Measurements from ENCODE around the gene DSE. TPM values are rescaled to one million over a fixed set of nuclear protein-coding genes. Genes with fewer than 3 reads are reported as not detected.
A peak's percentile ranks its signal among the peaks of the same experiment; 100 is the strongest.

Gene DSE
- total RNA-seq, 1 donor from 2014 or later, result 8.3 TPM

DNA sequence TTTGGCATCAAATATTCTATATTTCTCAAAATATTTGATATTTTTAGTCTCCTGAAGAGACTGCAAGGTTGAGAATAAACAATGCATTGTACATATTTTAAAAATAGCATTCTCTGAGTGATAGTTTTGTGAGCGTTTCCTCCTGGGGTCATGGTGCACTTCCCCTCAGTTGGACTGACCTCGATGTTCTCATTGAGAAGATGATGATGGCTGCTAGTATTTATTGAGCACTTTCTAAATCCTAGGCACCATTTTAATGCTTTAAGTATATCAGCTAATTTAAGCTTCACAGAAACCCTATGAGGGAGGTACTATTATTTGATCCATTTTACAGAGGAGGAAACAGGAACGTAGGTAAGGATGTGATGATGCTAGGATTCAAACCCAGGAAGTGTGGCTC is 18.2 kb downstream of the DSE start:
- peak; percentile 26 for DNase-seq

- DNase-seq, result no peak
Measured at GRCh38 chr6:116389357-116389756, 18.6 kb downstream of the DSE start.

DNA sequence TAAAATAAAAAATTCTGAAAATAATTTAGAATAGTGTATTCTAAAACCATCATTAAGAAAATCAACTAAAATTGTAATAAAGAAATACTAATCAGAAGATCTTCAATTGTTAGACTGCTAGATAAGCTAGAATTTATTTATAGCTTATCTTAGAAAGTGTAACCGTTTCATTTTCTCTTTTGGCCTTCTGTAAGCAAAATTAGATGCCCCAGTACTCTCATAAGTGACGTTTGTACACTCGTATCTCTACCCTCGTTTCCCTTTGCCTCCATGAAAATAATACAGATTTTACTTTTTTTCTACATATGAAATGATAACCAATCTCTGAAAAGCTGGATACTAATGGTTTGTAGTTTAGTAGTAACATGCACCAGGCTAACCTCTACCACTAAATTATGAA is 19.8 kb downstream of the DSE start:
- no peak for DNase-seq

DNA sequence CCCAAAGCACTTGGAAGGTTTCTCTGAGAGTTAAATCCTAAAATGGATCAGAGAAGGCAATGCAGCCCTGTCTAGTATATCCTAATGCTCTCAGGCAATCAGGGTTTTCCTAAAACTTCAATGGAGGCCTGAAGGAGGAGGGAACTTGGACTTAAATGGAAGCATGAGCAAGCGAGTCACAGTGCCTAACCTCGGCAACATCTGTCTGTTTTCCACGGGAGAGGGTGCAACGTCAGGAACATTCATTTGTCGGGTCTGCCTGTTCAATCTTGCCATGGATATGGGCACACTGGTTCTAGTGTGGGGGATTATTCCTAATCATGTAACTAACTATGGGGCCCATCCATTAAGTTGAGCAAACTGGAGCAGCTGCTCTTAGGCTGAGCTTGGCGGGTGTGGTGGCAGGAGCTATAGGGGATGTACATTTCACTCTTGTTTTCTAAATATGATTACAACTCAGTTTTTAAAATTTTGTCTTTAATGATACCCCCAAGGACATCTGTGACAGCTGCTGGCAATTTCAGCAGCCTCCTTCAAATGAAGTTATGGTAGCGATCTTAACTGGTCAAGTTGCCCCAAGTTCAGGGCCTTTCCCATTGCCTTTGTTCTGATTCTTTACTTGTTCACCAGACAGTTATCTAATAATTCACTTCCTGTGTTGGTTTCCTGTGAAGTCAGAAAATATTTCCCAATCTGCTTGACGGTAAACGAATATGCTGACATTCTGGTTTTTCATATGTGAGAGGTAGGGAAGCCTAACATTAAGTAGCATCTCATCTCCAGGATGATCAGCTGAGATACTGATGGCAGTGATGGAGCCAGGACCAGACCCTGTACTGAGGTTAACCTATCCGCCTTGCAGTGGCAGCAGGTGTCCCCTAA is 21.6 kb downstream of the DSE start:
- peak; percentile 38 for DNase-seq

DNA sequence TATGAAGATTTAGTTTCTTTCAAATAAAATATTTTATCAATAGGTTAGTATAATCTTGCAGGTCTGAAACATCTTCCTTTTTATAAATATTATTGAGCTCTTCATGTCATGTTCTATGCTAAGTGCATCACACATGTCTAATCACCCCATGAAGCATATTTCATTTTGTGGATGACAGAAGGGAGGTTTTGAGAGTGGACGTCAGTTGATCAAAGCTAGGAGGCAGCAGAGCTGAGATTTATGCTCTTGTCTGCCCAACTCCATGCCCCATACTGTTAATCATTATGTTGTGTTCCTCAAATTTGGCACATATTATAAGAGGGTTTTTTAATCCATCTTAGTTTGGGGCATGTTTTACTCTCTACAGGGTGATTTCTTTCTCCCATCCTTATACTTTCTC is 22.7 kb downstream of the DSE start:
- no peak for DNase-seq

DNA sequence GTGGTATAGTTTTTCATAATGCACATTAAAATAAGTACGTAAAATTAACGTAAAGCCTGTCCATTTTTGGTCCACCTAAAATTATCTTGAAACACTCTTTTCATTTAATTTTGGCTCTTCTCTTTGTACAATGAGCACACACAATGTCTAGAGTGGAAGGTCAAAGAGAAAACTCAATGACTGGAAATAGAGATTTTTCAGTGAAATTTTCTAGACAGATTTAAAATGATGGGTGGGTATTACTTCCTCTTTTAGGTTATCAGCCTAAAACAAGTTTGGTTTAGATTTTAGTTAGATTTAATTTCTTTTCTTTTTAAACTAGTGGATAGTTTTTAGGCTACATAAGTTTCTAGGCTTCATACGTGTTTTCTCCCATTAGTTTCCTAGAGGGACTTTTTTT is 24.9 kb downstream of the DSE start:
- DNase-seq, result no peak

DNA sequence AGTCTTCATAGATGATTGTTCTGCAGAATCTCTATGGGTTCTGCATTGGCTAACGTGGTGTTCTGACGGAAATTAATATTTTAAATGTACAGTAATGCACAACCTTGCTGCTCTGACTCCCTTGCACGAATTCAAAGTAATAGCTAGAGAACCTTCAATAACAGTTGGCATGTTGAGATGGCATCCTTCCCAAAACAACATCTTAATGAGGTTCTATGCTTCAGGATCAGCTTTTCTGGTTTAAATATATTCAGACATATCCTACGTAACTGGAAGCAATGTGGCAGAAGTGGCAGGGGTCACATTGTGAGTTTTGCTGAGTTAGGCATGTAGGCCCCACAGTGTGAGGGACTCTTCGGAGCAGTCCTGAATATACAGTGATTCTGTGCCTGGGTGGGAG is 25.7 kb downstream of the DSE start:
- DNase-seq, result no peak

GRCh38 chr6:116397914-116398313 is 27.2 kb downstream of the DSE start:
- DNase-seq, result no peak

DNA sequence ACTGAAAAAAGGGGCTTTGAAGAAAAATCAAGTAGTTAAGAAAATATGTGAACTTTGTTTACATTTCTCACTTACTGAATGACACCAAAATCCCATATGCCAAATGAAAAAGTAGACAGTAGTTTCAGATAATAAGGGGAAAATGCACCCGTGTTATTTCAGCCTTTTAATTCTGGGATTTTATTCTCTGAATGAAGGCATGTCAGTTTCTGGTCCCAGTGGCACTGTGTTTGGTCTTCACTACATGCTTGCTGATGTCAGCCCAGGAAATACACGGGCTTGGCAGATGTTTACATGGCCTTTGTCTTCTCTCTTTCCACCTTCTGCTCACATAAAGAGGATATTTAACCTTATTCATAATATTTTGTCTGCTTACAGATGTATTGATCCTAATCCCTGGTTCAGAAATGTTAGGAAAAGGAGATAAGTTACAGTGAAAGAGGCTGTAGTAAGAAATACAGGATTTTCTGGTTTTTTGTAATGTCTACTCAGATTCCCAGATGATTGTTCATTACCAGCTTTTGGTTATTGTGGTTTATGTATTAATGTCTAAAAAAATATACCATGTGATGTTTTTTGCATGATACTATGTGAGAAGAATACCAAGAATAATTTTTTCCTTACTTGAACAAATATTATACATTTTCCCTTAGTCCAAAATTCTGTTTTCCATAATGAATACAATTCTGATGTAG is 27.7 kb downstream of the DSE start:
- DNase-seq, result no peak

DNA sequence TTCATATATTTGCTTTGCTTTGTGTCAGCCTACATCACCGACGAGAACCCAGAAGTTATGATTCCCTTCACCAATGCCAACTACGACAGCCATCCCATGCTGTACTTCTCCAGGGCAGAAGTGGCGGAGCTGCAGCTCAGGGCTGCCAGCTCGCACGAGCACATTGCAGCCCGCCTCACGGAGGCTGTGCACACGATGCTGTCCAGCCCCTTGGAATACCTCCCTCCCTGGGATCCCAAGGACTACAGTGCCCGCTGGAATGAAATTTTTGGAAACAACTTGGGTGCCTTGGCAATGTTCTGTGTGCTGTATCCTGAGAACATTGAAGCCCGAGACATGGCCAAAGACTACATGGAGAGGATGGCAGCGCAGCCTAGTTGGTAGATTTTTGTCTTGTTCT is 28.5 kb downstream of the DSE start:
- no peak for DNase-seq

DNA sequence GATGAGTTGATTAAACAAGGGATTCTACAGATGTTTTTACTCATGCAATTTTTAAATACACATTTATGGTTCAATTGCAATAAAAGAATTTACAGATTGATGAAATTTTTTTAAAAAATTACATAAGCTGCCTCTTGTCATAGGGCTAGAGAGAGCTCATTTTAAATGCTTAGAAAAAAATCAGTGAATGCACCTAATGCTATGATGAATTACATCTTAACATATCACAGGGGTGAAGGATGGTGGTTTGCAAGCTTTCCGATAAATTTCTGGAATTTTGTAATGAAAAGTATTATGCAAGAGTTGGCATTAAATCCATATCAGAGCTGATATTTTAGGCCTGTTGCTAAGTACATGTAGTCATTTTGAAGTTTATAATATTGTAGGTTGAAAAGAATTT is 29.6 kb downstream of the DSE start:
- DNase-seq, result no peak

GRCh38 chr6:116402108-116402937 is 31.6 kb downstream of the DSE start:
- DNase-seq, result no peak

- no peak for DNase-seq
Measured at GRCh38 chr6:116403205-116403604, 32.5 kb downstream of the DSE start.

- DNase-seq, result no peak
Measured at GRCh38 chr6:116404696-116405095, 33.9 kb downstream of the DSE start.

DNA sequence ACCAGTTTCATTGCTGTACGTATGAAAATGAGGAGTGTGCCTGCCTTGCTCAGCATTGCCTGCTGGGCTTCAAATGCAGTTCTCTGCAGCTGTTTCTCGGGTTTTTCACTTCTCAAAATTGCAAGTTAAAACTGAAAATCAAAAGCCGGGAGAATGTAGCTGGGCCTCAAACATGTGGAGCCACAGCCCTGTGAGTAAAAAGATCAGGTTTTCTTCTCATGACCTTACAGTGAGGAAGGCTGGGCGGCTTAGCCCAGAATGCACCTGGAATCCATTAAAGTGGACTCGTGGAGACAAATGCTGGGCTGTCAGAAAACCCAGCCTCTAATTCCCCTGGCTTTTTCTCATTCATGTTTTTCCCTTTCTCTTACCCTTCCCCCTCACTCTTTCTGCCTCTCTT is 34.4 kb downstream of the DSE start:
- DNase-seq, result no peak

- DNase-seq, result no peak
Measured at GRCh38 chr6:116405652-116406356, 35.1 kb downstream of the DSE start.

GRCh38 chr6:116406678-116407345 is 36.1 kb downstream of the DSE start:
- DNase-seq, result no peak

DNA sequence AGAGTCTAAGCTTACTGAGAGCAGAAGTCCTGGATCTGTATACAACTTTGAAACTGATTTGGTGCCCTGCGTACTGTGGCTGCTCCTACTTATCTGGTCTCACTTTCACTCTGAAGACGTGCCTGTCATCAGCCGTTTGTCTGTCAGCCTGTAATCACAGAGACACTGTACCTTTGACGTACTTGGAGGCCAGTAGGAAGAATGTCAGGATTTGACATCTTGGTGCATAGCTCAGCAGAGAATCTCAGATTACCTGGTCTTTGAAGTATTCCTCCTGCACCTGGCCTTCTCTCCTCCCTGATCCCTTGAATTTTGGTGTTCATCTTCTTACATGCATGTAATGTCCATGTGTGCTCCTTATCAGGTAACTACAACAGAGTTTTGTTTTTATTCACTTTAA is 37.7 kb downstream of the DSE start:
- DNase-seq, result no peak

DNA sequence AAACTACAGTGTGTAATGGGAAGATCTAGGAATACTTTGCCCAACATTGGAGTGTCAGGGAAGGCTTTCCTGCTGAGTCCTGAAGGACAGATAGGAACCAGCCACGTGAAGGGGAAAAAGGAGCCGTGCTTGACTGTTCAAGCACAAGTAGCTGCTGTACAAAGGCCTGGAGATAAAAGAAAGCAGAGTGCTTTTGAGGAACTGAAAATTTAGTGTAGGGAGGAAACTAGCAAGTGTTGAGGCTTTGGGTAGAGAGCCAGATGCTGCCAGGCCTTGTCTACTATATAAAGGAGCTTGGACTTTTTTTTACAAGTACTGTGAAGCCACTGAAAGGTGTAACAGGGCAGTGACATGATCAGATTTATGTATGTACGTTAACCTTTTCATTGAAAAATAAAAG is 39.0 kb downstream of the DSE start:
- DNase-seq, result no peak

GRCh38 chr6:116411284-116411623 is 40.5 kb downstream of the DSE start:
- DNase-seq, result peak; percentile 5

GRCh38 chr6:116412270-116412669 is 41.5 kb downstream of the DSE start:
- no peak for DNase-seq

GRCh38 chr6:116413357-116413756 is 42.6 kb downstream of the DSE start:
- no peak for DNase-seq

Data from dermis blood vessel endothelial cell (primary cell).